Left kidney (tissue), 2 donors: ENCODE measurements around the gene ASB2. TPM values are rescaled to one million over a fixed set of nuclear protein-coding genes. Genes with fewer than 3 reads are reported as not detected.
A peak's percentile ranks its signal among the peaks of the same experiment; 100 is the strongest.

Experiments
- DNase-seq: peaks from one replicate; pipeline ENCODE4 v3.0.0-alpha.2; 2013
- polyA plus RNA-seq: library from polyadenylated mRNA; unstranded; fragments of 120-200 nt; gene quantifications from one replicate; pipeline ENCODE4 v1.2.1, GENCODE V29; 2013; ENCODE audit not compliant: insufficient read length

ASB2 gene
- polyA plus RNA-seq, 1 donor, result 0.40 TPM

DNA sequence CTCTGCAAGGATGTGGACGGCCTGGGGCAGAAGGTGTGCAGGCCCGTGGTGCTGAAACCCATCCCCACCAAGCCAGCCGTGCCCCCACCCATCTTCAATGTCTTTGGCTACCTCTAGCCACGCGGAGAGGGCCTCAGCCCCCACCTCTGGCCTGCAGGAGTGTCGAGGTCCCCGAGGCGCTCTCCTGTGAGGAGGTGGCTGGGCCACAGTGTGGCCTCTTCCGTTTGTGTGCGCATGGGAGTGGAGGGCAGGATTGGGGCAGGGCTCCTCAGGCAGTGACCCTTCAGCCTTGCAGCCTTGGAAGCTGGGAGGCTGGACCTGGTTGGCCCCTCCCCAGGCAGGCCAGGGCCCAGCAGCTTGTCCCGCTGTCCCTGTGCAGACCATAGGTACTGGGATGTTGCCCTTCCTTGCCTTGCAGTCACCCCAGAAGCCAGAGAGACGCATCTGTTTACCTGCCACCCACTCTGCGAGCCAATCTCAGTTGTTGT lies 47.3 kb downstream of the ASB2 start:
- DNase-seq, result no peak

DNA sequence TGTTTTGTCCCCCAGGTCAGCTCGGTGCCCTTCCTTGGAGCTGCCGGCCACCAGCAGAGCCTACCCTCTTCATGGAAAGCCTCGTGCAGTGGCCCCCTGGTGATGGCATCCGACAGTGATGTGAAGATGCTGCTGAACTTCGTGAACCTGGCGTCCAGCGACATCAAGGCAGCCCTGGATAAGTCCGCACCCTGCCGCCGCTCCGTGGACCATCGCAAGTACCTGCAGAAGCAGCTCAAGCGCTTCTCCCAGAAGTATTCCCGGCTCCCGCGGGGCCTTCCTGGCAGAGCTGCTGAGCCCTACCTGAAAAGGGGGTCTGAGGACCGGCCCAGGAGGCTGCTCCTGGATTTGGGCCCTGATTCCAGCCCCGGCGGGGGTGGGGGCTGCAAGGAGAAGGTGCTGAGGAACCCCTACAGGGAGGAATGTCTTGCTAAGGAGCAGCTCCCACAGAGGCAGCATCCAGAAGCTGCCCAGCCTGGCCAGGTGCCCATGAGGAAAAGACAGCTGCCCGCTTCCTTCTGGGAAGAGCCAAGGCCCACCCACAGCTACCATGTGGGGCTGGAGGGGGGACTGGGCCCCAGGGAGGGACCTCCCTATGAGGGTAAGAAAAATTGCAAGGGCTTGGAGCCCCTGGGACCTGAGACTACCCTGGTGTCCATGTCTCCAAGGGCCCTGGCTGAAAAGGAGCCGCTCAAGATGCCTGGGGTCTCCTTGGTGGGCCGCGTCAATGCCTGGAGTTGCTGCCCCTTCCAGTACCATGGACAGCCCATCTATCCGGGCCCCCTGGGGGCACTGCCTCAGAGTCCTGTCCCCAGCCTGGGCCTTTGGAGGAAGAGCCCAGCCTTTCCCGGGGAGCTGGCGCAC lies 48.0 kb downstream of the ASB2 start:
- no peak for DNase-seq

DNA sequence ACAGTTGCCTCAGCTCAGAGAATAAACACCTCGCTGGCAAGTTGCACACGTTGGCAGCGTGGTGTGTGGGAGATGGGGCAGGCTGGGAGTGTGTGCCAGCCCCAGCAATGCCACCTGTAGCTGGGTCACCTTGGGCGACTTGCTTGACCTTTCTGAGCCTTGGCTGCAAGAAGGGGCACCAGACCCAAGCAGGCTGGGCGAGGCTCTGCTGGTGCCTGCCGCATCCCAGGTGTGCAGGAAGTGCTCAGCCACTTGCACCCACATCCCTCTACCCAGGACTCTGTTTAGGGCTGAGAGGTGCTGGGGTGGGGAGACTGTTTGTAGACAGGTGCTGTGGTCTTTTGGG lies 48.6 kb downstream of the ASB2 start:
- DNase-seq, result no peak

DNA sequence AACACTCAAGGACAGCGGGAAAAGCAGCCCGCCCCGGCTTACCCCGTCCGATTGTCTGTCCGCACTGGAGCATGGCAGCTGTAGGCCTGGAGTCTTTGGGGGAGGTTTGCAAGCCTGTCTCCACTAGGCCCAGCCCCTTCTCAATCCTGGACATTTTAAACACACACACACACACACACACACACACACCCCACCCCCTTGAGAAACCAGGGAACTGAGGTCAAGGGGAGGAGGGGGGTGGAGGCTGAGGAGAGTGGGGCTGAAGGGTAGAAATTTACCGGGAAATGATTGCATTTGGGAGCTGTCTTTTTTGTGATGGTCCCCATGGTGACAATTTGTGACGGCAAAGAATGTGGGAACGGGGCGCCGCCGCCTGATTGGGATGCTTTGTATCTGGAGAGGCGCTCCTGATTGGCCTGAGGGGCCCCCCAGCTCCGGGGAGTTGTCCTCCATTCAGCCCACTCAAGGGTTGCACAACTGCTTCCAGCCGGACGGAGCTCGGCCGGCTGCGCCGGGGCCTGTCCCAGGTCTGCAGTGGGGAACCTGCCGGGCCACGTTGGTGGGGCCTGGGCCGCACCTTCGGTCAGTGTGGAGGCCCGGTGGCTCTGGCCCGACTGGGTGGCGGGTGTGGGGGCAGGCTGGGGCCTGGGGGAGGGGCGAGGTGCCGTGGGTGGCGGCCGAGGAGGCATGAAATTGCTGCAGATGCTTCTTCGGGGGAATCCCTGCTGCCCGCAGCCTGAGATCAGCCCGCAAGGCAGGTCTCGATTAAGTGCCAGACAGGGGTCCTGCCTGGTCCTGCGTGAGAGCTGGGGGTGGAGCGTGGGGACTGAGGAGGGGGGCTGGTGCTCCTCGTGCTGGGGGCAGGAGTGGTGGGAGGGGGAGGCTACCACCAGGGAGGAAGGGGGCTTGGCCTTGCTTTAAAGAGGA lies 49.2 kb downstream of the ASB2 start, which contains the start of gene FAM181A:
TSS of gene FAM181A (plus strand) at position 472 of the 927 bp plus-strand sequence. CDS start 942 bp downstream, outside the sequence.
- no peak for DNase-seq

DNA sequence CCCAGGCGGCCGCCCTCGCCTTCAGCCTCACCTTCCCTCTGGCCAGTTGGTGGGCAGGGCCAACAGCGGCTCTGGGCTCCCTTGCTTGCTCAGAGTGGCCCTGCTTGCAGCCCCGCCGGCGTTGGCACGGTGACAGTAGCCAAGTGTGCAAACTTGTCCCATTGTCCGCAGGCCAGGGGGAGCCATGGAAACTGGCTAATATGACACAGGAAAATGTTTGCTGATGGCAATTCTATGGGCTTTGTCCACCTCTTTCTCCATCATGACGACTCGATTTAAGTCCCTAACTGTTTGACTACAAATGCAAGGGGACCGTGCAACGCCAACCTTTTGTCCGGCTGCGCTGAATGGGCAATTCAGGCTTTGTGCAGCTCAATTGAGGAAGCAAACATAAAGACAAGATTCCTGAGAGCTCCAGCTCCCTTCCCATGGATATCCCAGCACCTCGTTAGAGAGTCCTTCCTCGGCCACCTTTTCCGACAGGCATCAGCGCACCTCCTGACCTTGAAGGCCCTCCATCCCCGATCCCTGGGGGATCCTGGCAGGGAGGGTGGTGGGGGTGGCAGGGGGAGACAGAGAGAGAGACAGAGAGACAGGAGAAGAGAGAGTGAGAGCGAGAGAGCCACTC lies 50.0 kb downstream of the ASB2 start:
- DNase-seq, result no peak

DNA sequence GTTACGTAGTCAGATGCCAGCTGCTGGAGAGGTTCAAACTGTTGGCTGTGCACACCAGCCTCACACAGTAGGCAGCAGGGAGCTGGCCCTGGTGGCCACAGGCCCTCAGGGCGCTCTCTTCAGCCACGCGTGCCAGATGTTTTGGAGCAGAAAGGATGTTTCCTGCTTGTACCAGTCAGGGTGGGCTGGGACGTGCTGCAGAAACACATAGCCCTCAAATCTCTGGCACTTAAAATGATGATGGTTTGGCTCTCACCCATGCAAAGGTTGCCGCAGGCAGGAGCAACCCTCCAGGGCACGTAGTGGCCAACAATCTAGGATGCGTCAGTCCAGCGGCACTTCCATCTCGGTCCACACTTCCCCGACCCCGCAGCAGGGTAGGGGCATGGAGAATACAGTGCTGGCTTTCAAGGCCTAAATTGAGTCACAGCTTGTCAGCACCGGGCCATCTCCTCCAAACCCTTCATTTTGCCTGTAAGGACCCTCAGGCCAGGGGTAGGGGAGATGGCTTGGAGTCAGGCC lies 50.9 kb downstream of the ASB2 start:
- no peak for DNase-seq

DNA sequence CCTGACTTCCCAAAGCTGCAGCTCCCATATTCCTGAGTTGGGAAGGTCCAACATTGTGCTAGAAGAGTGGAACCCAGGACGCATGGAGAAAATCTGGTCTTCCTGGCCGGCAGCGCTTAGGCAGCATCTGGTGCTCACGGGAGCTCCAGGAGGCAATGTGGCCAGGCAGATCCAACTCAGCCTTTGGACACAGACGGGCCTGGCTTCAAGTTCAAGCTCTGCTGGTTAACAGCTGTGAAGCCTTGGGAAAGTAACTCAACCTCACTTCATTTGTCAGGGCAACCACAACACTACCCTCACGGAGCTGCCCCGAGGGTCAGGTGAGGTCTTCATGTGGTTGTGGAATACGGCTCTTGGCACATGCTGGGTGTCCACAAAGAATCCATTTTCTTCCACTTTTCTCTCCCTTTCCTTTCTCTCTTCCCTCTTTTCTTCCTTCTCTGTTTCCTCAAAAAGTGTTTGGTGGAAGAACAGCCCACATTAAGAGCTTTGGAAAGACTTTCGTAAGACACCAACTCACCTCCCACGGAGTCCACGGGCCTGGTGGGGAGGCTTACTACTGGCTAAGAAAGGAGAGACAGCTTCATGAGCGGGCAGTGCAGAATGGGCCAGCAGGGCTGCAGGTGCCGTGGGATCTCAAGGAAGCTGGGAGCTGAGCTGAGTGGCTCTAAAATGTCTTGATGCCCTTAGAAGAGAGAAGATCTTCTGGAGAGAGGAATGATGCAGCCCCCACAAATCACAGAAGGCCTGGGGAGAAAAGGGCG lies 51.6 kb downstream of the ASB2 start:
- DNase-seq, result no peak

DNA sequence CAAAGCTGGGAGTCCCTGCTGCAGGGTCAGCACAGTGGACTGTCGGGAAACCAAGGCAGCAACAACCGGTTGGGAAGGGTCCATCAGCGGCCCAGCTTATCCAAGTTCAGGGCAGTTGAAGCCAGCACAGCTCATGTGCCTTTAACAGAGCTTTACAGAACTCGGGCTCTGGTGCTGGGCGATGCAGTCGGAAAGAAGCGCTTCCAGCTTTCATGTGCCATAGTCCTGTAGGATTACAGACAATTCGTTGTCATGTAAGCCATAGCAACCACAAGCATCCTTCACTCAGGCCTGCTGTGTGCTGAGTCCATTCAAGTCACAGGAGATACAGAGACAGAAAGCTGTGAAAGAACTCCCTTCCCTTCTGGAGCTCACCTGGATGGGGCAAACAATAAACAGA lies 52.7 kb downstream of the ASB2 start:
- no peak for DNase-seq

DNA sequence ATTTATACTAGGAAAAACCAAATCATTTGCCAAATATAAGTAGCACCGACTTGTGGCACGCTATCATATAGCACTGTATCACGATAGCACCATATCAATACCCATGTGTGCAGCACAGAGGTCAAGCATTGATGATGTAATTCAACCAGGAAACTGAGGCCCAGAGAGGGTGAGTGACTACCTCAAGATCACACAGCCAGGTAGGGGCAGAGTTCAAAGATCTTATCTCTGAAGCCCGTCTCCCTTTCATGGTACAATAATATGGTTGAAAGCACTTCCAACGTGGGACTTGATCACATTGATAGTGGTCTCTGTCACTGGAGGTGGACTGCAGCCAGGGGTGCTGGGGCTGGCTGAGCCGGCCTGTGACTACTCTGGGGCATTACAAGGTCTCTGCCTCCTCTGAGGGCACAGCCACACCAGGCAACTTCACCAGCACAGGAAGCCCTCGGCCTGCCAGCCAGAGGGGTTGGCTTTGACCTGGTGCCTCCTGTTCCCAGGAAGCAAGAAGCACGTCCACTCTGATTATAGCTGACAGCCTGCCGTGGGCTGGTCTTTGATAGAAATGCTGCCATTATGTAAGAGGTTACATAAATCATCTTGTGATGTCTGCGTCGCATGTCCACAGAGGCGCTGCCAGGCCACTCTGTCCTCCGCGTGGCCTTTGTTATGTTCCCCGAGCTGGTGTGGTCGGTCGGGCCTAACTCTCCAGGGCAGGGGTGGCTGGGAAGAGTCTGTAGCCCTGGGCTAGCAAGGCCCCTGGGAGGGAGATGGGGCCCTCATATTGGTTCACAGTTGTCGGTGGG lies 55.2 kb downstream of the ASB2 start:
- no peak for DNase-seq

DNA sequence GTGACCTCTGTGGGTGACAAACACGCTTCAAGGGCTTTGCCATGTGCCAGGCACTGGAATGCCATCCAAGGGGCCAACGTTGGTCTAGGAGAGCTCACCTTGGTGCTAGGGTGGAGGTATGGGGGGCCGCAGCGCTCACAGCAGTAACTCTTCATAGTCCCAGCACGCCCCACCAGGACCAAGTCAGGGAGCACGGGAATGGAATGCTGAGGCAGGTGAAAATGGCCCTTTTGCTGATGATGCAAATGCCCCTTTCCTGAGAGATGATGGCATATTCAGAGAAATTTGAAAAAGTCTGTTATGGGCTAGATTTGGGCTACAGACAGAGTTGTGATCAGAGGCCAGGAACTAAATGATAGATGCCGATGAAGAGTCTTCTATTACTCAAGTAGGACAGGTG lies 59.2 kb downstream of the ASB2 start:
- no peak for DNase-seq

DNA sequence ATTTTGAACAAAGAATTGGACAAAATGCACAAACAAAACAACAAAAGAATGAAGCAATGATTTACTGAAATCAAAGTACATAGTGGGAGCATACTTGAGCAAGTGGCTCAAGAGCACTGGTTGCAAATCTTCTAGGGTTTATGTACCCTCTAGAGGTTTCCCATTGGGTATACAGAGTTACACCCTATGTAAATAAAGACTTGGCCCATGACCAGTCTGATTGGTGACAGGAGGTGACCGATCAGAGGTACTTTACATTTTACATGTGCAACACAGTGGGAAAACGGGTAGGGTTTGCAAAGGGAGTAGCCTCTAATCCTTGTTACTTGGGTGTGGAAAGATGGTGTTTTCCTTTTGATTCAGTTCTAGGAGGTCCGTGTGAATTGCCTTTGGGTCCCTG lies 59.9 kb downstream of the ASB2 start:
- DNase-seq, result no peak

DNA sequence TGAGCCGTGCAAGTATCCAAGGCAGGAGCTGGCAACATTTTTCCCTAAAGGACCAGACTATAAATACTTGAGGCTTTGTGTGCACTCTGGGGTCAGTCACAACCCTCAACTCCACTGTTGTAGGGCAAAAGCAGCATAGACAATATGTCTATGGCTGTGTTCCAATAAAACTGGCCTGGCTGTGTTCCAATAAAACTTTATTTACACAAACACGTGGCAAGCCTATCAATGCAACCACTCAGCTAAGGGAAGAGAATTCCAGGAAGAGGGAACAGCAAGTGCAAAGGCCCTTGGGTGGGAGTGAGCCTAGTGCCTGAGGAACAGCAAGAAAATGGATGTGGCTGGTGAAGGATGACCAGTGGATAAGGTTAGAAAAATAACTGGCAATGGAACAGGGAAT lies 60.6 kb downstream of the ASB2 start:
- DNase-seq, result no peak

DNA sequence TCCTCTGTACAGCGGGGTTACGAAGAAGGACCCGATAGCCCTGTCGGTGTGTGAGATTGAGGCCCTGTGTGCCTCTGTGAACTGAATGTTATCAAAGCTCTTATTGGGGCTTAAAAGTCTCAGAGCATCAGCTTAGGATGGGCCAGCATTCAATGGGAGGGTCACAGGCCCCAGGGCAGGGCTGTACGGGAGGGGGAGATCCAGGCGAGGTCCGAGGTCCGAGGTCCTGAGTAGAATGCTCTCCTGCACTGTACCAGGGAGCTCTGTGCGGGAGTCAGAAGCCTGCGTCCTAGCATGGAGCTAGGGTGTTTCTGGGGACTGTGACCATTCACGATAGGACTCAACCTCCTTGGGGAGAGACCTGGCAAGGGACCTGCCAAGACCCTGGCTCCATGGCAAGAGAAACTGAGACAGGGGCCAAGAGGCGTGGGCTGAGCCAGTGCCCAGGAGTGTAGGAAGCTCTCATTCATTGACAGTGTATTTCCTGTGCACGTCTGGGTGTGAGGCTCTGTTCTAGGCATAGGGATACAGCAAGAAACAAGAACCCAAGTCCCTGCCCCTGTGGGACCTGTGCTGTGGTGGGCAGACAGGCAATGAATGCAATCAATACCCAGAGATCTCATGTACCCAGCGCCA lies 61.2 kb downstream of the ASB2 start:
- no peak for DNase-seq

DNA sequence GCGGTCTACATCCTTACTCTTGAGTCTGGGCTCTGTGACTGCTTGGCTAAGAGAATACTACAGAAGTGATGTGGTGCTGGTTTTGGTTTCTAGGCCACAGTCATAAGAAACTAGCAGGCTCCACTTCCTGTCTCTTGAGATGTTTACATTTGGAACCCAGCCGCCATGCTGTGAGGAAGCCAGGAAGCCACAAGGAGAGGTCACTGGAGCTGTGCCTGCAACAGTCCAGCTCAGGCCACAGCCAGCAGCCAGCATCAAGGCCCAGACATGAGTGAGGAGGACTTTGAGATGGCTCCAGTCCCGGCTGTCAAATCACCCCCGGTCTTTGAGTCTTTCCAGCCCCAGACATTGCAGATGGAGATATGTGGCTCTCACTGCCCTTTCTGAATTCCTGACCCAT lies 62.1 kb downstream of the ASB2 start:
- no peak for DNase-seq

DNA sequence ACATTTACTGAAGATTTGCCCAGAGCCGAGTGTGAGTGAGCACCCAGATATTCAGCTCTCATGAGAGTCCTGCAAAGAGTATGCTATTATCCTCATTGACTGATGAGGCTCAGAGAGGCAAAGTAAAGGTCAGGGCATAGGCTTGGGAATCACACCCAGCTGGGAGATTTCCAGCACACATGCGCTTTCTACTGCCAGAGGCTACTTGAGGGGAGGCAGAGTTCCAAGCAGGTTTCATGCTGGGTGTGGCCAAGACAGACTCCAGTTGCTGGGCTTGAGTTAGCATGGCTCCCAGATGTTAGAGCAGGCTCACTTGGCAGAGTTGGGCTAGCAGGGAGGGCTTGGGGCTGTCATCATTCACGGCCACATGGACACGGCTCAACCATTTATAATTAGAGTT lies 63.6 kb downstream of the ASB2 start:
- no peak for DNase-seq

DNA sequence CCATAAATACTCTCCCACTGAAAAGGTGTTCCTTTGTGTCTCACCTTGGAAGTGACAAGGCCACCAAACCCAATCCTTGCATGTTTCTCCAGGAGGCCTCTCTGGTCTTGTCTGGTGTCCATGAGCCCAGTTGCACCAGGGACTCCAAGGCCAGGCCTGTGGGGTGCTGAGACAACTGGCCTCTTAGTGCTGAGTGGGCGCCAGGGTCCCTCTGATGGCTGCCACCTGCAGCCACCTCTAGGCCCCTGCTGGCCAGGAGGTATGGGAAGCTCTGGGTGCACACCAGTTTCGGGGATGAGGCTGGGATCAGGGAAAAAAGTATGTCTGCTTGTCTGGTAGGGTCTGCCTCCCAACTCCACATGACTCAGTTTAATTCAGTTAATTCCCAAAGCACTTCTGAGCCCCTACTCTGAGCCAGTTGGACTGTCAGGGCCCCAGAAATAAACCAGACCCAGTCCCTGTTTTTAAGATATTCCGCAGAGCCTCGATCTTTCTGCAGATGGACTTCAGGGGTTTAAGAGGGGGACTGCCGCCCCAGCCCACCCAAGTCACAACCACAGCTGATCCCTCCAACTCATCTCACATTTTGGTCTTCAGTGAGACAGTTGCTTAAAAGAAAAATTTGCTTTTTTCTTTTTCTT lies 64.3 kb downstream of the ASB2 start:
- no peak for DNase-seq

DNA sequence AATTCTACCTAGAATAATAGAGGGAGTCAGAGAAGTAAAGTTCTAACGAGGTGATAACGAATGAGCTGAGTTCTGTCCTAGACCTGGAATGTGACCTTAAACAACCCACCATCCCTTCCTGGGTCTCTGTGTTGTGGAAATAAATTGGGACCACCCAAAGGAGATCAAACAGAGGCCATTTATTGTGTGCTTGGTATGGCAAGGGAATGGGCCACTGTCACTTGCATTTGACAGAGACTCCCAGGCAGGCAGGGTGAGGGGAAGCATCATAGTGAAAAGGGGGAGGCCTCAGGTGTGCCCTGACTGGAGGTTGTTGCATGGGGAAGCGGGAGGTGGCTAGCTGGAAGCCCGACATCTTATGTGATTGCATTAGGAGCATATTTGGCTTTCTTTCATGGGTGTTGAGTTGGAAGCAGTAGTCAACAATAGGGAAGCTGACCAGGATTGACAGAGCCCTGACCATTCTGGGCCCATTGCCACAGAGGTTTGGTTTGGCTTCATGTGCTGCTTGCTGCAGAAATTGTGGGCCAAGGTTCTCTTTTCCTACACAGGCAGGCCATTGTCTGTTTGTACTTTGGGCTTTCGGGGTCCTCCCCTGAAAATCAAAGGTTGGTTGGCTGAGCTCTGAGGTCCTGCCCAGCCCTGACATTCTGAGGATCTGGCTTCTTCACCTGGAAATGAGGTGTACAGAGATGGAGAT lies 66.8 kb downstream of the ASB2 start:
- no peak for DNase-seq

DNA sequence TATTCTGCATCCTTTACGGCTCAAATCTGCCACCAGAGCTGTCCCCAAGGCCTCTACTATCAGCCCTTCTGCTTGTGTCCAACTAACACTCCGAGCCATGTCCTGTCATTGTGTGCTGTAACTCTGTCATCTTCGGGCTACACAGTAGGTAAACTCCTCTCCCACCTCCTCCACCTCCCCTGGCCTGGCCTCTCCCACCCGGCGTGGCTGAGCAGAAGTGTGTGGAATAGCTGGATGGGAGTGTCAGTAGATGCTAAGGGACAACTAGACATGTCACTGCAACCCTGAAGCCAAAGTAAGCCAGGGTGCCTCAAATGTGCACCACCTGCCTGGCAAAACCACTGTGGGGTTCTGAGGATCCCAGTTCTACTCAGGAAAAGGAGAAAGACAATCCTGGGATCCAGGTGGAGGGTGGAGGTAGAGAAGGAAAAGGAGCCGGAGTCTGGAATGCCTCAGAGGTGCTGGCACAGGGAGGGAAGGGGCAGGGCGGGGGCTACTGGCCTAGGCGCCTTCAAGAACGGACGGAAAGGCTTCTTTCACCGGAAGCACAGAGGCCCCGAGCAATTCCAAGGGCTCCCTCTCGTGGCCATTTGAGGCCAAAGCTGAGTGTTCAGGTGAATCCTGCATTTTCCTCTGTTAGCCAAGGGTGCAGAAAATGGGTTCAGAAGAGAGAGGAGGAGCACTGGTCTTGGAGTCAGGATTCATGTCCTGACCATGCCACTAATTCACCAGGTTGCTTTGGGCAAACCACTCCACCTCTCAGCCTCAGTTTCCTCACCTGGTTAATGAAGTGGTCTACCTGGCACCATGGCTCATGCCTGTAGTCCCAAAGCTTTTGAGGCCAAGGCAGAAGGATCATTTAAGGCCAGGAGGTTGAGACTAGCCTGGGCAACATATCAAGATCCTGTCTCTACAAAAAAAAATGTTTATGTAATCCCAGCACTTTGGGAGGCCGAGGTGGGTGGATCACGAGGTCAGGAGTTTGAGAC lies 69.7 kb downstream of the ASB2 start:
- DNase-seq, result peak; percentile 46
